Spleen (tissue), 7 donors: ENCODE data around the gene PTK7.

Experiments
- POLR2A ChIP-seq, 3 donors: fragments of 450-650 bp; IDR thresholded peaks; one replicate each; pipeline ENCODE4 v1.5.1; 2017; ENCODE audit warnings: antibody characterized with exemption in 3 of 3, mild to moderate bottlenecking in 1 of 3
- POLR2AphosphoS5 ChIP-seq, 3 donors: sonication (generic); formaldehyde crosslinking; IDR thresholded peaks; one replicate each; pipeline ENCODE4 v1.5.1; 2017; ENCODE audit warnings: antibody characterized with exemption in 3 of 3
- TF ChIP-seq, protein P1 (sequence below), 11 experiments: fragments of 200-600 bp in 7 of 11; fragments of 450-650 bp in 4 of 11; sonication (generic) in 4 of 11; IDR thresholded peaks in 8 of 11; conservative IDR thresholded peaks in 3 of 11; 1 replicate in 7 of 11; 2 replicates in 4 of 11; pipeline versions ENCODE4 v1.4.0 to v1.8.0; 2016 to 2021; ENCODE audit warnings: antibody characterized with exemption in 11 of 11, inconsistent platforms in 4 of 11, mild to moderate bottlenecking in 1 of 11
- donor health status: DM: no; HTN: no; CAD: no; lungs with moderate emphysema.
- donor health status: DM: no; HTN: no; CAD: no.
- donor health status: DM: no; HTN: no; CAD: no.

DNA sequence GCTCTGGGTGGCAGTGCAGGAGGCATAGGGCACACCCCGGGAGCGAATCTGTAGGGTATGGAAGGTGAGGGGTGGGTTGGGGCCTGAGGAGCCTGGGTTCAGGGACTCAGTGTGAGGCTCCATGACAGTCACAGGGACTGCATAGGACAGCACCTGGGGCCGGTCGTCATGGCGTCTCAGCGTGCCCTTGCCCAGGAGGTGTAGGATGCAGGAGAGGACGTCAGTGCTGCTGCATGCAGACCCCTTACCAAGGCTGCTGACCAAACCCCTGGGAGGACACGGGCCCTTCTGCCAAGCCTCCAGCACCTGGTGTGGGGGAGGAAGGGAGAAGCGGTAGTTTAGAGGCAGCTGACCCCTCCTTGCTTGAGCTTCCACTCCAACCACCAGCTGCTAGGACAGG lies 38.4 kb upstream of the PTK7 start:
- TF ChIP-seq, protein P1, sequence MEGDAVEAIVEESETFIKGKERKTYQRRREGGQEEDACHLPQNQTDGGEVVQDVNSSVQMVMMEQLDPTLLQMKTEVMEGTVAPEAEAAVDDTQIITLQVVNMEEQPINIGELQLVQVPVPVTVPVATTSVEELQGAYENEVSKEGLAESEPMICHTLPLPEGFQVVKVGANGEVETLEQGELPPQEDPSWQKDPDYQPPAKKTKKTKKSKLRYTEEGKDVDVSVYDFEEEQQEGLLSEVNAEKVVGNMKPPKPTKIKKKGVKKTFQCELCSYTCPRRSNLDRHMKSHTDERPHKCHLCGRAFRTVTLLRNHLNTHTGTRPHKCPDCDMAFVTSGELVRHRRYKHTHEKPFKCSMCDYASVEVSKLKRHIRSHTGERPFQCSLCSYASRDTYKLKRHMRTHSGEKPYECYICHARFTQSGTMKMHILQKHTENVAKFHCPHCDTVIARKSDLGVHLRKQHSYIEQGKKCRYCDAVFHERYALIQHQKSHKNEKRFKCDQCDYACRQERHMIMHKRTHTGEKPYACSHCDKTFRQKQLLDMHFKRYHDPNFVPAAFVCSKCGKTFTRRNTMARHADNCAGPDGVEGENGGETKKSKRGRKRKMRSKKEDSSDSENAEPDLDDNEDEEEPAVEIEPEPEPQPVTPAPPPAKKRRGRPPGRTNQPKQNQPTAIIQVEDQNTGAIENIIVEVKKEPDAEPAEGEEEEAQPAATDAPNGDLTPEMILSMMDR (IDR thresholded peaks at IDR 0.05 in 8 of 11, conservative IDR thresholded peaks at IDR 0.05 in 3 of 11) = no peak
- TF ChIP-seq POLR2A (IDR thresholded peaks at IDR 0.05) (no peak), POLR2AphosphoS5 (IDR thresholded peaks at IDR 0.05) (peak in 1 of 3 donors; percentile 9)
